Duodenal mucosa (tissue), 2 donors: ENCODE measurements around the gene APLP2.
"Not testable (repeated sequence)": the region's sequence is repeated elsewhere in the genome, so short reads cannot be mapped to it uniquely, and the experiment has no call there.

ENCODE experiments used
- H3K27ac ChIP-seq: one replicate; pipeline ENCODE4 v1.7.0; 2013; ENCODE audit warnings: low read depth, low read length
- H3K27me3 ChIP-seq, 2 donors: one replicate each; pipeline ENCODE4 v1.7.0; 2013; ENCODE audit warnings: low read length in 2 of 2, control low read depth in 1 of 2; ENCODE audit not compliant: insufficient read depth in 2 of 2, control insufficient read depth in 1 of 2
- H3K36me3 ChIP-seq, 2 donors: one replicate each; pipeline ENCODE4 v1.7.0; 2013; ENCODE audit warnings: low read length in 2 of 2, control low read depth in 1 of 2; ENCODE audit not compliant: insufficient read depth in 2 of 2, control insufficient read depth in 1 of 2
- H3K4me1 ChIP-seq, 2 donors: one replicate each; pipeline ENCODE4 v1.7.0; 2013; ENCODE audit warnings: low read length in 2 of 2, control low read depth in 1 of 2; ENCODE audit not compliant: insufficient read depth in 2 of 2, control insufficient read depth in 1 of 2
- H3K4me3 ChIP-seq, 2 donors: one replicate each; pipeline ENCODE4 v1.7.0; 2013; ENCODE audit warnings: low read length in 2 of 2, low read depth in 1 of 2
- H3K9ac ChIP-seq, 2 donors: one replicate each; pipeline ENCODE4 v1.7.0; 2013; ENCODE audit warnings: low read length in 2 of 2, low read depth in 1 of 2
- H3K9me3 ChIP-seq, 2 donors: one replicate each; pipeline ENCODE4 v1.7.0; 2013; ENCODE audit warnings: low read length in 2 of 2, control low read depth in 1 of 2; ENCODE audit not compliant: control insufficient read depth in 1 of 2

The APLP2 gene

GRCh38 chr11:130069659-130070108 is at the start of gene APLP2:
Gene APLP2, plus strand, starts transcription at chr11:130069894. Its CDS starts 84 bp downstream, at chr11:130069978.
- peak within 1 kb of the TSS; percentile 82 to 90 for H3K4me3 ChIP-seq
- H3K27me3 ChIP-seq, result no peaks in the 10 kb centered on the region
- peak within 1 kb of the TSS; percentile 84 to 85 for H3K9ac ChIP-seq
- H3K9me3 ChIP-seq, result no peaks in the 10 kb centered on the region
- H3K36me3 ChIP-seq, result no peaks in the 10 kb centered on the region
- peaks cover 26 to 29% of the 10 kb centered on the region in 2 donors for H3K4me1 ChIP-seq
- H3K27ac ChIP-seq, result peak within 1 kb of the TSS; percentile 91

- no peak overlapping the region for H3K27ac ChIP-seq
- no peaks in the 10 kb centered on the region for H3K36me3 ChIP-seq
- no peaks in the 10 kb centered on the region for H3K27me3 ChIP-seq
- no peak overlapping the region for H3K9ac ChIP-seq
- H3K9me3 ChIP-seq, result no peaks in the 10 kb centered on the region
- no peak overlapping the region for H3K4me3 ChIP-seq
- H3K4me1 ChIP-seq, result no peaks in the 10 kb centered on the region
These were observed 49.4 kb upstream of the APLP2 start for GRCh38 chr11:130020323-130020722.

- not testable (repeated sequence) for H3K27me3 ChIP-seq, H3K4me1 ChIP-seq, H3K9me3 ChIP-seq, H3K36me3 ChIP-seq, H3K9ac ChIP-seq, H3K4me3 ChIP-seq, H3K27ac ChIP-seq
These were observed 48.1 kb upstream of the APLP2 start for GRCh38 chr11:130021606-130022005.

GRCh38 chr11:130022799-130023198 is 46.9 kb upstream of the APLP2 start:
- H3K4me1 ChIP-seq, result no peaks in the 10 kb centered on the region
- no peaks in the 10 kb centered on the region for H3K36me3 ChIP-seq
- no peak overlapping the region for H3K9ac ChIP-seq
- H3K9me3 ChIP-seq, result no peaks in the 10 kb centered on the region
- no peak overlapping the region for H3K4me3 ChIP-seq
- H3K27ac ChIP-seq, result no peak overlapping the region
- no peaks in the 10 kb centered on the region for H3K27me3 ChIP-seq

GRCh38 chr11:130023204-130023603 is 46.5 kb upstream of the APLP2 start:
- Histone ChIP-seq H3K4me1 (no peaks in the 10 kb centered on the region), H3K9me3 (no peaks in the 10 kb centered on the region), H3K27ac (no peak overlapping the region), H3K4me3 (no peak overlapping the region), H3K9ac (no peak overlapping the region), H3K27me3 (no peaks in the 10 kb centered on the region), H3K36me3 (no peaks in the 10 kb centered on the region)

- no peak overlapping the region for H3K4me3 ChIP-seq
- no peak overlapping the region for H3K9ac ChIP-seq
- no peaks in the 10 kb centered on the region for H3K9me3 ChIP-seq
- no peaks in the 10 kb centered on the region for H3K4me1 ChIP-seq
- H3K36me3 ChIP-seq, result no peaks in the 10 kb centered on the region
- H3K27ac ChIP-seq, result no peak overlapping the region
- no peaks in the 10 kb centered on the region for H3K27me3 ChIP-seq
These were observed 45.3 kb upstream of the APLP2 start for GRCh38 chr11:130024361-130024760.

GRCh38 chr11:130025371-130025770 is 44.3 kb upstream of the APLP2 start:
- Histone ChIP-seq H3K36me3 (no peaks in the 10 kb centered on the region), H3K9me3 (no peaks in the 10 kb centered on the region), H3K4me1 (no peaks in the 10 kb centered on the region), H3K27me3 (no peaks in the 10 kb centered on the region), H3K4me3 (no peak overlapping the region), H3K9ac (no peak overlapping the region), H3K27ac (no peak overlapping the region)

GRCh38 chr11:130029137-130029536 is 40.6 kb upstream of the APLP2 start:
- Histone ChIP-seq H3K4me1 (no peaks in the 10 kb centered on the region), H3K4me3 (no peak overlapping the region), H3K9me3 (no peaks in the 10 kb centered on the region), H3K9ac (no peak overlapping the region), H3K27ac (no peak overlapping the region), H3K27me3 (no peaks in the 10 kb centered on the region), H3K36me3 (no peaks in the 10 kb centered on the region)

- H3K27ac ChIP-seq, result no peak overlapping the region
- no peaks in the 10 kb centered on the region for H3K4me1 ChIP-seq
- no peaks in the 10 kb centered on the region for H3K36me3 ChIP-seq
- no peak overlapping the region for H3K4me3 ChIP-seq
- no peaks in the 10 kb centered on the region for H3K27me3 ChIP-seq
- no peaks in the 10 kb centered on the region for H3K9me3 ChIP-seq
- H3K9ac ChIP-seq, result no peak overlapping the region
These were observed 38.6 kb upstream of the APLP2 start for GRCh38 chr11:130031056-130031455.

GRCh38 chr11:130031945-130032344 is 37.7 kb upstream of the APLP2 start:
- no peak overlapping the region for H3K4me3 ChIP-seq
- H3K9ac ChIP-seq, result no peak overlapping the region
- no peaks in the 10 kb centered on the region for H3K27me3 ChIP-seq
- no peaks in the 10 kb centered on the region for H3K4me1 ChIP-seq
- no peaks in the 10 kb centered on the region for H3K36me3 ChIP-seq
- H3K9me3 ChIP-seq, result no peaks in the 10 kb centered on the region
- H3K27ac ChIP-seq, result no peak overlapping the region

- H3K27me3 ChIP-seq, result no peaks in the 10 kb centered on the region
- no peak overlapping the region for H3K9ac ChIP-seq
- no peaks in the 10 kb centered on the region for H3K36me3 ChIP-seq
- H3K9me3 ChIP-seq, result no peaks in the 10 kb centered on the region
- no peaks in the 10 kb centered on the region for H3K4me1 ChIP-seq
- no peak overlapping the region for H3K27ac ChIP-seq
- H3K4me3 ChIP-seq, result no peak overlapping the region
These were observed 36.8 kb upstream of the APLP2 start for GRCh38 chr11:130032931-130033330.
